ENCODE results near the gene MYLK4.

DNA sequence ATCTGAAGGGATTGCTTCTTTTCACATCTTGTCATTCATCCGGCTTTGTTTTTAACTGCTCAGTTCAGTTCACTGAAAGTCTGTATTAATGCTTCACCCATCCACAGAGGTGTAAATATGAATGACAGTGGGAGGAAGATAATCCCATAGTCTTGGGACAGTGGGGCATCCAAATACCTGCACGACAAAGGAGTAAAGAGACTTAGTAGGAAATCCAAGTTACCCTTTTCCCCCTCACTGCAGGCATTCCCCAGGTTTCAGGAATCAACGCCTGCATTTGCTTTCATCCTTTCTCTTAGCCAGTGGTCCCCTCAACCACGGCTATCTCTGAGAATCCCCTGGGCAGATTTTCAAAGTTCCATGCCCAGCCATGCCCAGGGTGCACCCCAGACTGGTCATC is 110.2 kb downstream of the MYLK4 start:
- TF ChIP-seq, protein P1, sequence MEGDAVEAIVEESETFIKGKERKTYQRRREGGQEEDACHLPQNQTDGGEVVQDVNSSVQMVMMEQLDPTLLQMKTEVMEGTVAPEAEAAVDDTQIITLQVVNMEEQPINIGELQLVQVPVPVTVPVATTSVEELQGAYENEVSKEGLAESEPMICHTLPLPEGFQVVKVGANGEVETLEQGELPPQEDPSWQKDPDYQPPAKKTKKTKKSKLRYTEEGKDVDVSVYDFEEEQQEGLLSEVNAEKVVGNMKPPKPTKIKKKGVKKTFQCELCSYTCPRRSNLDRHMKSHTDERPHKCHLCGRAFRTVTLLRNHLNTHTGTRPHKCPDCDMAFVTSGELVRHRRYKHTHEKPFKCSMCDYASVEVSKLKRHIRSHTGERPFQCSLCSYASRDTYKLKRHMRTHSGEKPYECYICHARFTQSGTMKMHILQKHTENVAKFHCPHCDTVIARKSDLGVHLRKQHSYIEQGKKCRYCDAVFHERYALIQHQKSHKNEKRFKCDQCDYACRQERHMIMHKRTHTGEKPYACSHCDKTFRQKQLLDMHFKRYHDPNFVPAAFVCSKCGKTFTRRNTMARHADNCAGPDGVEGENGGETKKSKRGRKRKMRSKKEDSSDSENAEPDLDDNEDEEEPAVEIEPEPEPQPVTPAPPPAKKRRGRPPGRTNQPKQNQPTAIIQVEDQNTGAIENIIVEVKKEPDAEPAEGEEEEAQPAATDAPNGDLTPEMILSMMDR (IDR thresholded peaks at IDR 0.05; ENCODE audit: low read depth, low read length, poor library complexity, severe bottlenecking) = no peak
- no peak for TF ChIP-seq EZH2phosphoT487 (IDR thresholded peaks at IDR 0.05; ENCODE audit: borderline replicate concordance, low read length)
